WERI-Rb-1 (cell line): ENCODE data around the gene CCDC88C.

ENCODE experiments used
- DNase-seq: peaks from one replicate; pipeline ENCODE4 v3.0.0-alpha.2; 2020
- H3K27ac ChIP-seq: fragments of 250-450 bp; sonication (Bioruptor Pico); 2 replicates; pipeline ENCODE4 v1.5.1; 2020; ENCODE audit warnings: mild to moderate bottlenecking, moderate library complexity
- H3K27me3 ChIP-seq: fragments of 250-450 bp; sonication (Bioruptor Pico); 2 replicates; pipeline ENCODE4 v1.5.1; 2021; ENCODE audit warnings: mild to moderate bottlenecking, low read depth, moderate library complexity; ENCODE audit not compliant: insufficient read depth, severe bottlenecking
- H3K36me3 ChIP-seq: fragments of 250-450 bp; sonication (Bioruptor Pico); 2 replicates; pipeline ENCODE4 v1.5.1; 2020; ENCODE audit warnings: mild to moderate bottlenecking, moderate library complexity
- H3K4me3 ChIP-seq: 2 replicates; pipeline ENCODE4 v1.5.1; 2011; ENCODE audit warnings: low read depth, mild to moderate bottlenecking, control low read depth, low read length
- H3K9me3 ChIP-seq: fragments of 250-450 bp; sonication (Bioruptor Pico); 2 replicates; pipeline ENCODE4 v1.5.1; 2021; ENCODE audit warnings: mild to moderate bottlenecking, moderate library complexity; ENCODE audit not compliant: severe bottlenecking
- TF ChIP-seq, protein P1 (sequence below): IDR thresholded peaks from 2 replicates; pipeline ENCODE4 v1.5.1; 2011; ENCODE audit warnings: low read depth, mild to moderate bottlenecking, control low read depth, inconsistent platforms, low read length

The CCDC88C gene

DNA sequence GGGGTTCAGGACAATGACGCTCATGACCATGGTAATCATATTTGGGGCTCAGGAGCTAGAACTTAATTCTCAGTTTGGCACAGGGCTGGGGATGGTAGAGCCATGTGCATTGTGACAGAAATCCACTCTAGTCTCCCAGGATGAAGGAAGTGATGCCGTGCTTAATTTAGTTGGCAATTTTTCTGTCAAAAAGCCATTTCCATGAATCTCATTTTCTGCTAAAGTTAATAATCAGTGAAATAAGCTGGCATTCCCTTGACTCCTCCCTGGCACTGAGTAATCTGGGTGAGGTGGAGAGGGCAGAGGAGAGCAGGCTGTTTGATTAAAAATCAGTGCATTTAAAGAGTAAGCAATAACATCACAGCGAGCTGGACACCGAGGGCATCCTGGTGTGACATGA lies 128.2 kb downstream of the CCDC88C start:
- Histone ChIP-seq H3K4me3 (no peak overlapping the region), H3K9me3 (no peaks in the 10 kb centered on the region), H3K36me3 (peaks cover 85% of the 10 kb centered on the region), H3K27ac (no peak overlapping the region), H3K27me3 (no peaks in the 10 kb centered on the region)
- TF ChIP-seq, protein P1, sequence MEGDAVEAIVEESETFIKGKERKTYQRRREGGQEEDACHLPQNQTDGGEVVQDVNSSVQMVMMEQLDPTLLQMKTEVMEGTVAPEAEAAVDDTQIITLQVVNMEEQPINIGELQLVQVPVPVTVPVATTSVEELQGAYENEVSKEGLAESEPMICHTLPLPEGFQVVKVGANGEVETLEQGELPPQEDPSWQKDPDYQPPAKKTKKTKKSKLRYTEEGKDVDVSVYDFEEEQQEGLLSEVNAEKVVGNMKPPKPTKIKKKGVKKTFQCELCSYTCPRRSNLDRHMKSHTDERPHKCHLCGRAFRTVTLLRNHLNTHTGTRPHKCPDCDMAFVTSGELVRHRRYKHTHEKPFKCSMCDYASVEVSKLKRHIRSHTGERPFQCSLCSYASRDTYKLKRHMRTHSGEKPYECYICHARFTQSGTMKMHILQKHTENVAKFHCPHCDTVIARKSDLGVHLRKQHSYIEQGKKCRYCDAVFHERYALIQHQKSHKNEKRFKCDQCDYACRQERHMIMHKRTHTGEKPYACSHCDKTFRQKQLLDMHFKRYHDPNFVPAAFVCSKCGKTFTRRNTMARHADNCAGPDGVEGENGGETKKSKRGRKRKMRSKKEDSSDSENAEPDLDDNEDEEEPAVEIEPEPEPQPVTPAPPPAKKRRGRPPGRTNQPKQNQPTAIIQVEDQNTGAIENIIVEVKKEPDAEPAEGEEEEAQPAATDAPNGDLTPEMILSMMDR: no peak
- no peak for DNase-seq

DNA sequence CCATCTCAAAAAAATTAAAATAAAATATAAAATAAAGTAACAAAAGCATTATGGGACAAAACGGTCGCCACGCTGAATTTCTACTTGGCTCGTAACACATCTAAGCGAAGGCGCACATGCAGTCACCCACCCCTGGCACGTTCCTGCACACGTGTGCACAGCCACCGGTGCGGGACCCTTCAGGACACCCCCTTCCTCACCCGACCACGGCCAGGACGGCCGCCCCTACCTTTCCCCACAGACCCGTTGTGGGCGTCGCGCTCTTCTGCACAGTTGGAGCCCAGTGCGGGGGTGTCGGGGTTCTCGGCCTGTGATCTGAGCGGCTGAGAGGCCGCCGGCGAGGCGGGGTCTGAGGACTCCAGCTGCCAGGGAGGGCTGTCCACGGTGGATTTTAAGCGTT lies 128.7 kb downstream of the CCDC88C start:
- peaks cover 85% of the 10 kb centered on the region for H3K36me3 ChIP-seq
- H3K27me3 ChIP-seq: no peaks in the 10 kb centered on the region
- TF ChIP-seq, protein P1: no peak
- no peaks in the 10 kb centered on the region for H3K9me3 ChIP-seq
- no peak overlapping the region for H3K4me3 ChIP-seq
- no peak overlapping the region for H3K27ac ChIP-seq
- no peak for DNase-seq

DNA sequence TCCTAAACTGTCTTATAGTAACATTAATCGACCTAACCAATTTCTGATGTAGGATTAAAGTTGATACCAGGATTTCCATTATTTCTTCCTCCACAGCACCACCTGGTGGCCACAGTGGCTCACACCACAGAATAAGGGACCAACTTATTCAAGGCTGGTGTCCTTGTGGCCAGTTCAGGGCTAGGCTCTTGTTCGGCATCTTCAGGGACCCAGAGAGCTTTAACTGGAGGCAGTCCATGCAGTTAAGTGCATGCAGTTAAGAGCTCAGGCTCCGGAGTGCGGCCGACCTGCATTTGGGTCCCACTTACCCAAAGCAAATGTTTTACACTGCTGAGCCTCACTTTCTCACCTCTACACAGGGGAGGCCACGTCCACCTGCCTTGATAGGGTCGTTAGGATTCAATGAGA lies 131.1 kb downstream of the CCDC88C start:
- Histone ChIP-seq H3K27ac (no peak overlapping the region), H3K9me3 (no peaks in the 10 kb centered on the region), H3K4me3 (no peak overlapping the region), H3K36me3 (peaks cover 96% of the 10 kb centered on the region), H3K27me3 (no peaks in the 10 kb centered on the region)
- DNase-seq: peak; percentile 81
- TF ChIP-seq, protein P1: peak; percentile 69

DNA sequence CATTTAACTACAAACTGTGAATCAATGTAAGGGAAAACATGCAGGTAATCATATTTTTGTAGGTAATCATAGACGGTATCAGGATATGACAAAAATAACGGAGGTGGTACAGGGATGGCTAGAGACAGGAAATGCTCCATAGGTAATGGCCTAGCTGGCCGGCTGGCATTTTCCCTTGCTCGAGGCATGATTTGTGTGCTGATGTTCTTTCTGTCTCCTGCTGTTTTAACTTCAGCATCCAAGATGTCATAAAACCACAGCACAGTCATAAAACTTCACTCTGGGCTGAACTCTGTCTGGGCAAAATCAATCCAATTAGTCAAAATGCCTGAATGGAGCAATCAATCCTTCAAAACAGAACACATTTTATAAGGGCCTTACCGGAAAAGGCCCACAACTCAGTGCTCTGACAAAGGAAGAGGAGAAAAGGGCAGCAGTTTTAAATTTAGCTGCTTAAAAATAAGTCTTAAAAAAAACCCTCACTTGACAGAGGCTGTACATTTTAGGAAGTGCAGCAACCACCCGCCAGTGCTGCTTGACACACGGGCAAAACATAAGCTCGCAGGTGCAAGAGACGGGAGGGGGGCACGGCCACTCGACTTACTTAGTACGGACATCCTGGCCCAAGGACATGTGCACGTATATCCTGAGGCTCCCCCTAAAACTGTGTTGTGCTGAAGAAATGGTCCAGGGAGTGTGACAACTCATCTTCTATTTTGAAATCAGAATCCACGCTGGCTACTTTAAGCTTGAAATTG lies 132.7 kb downstream of the CCDC88C start:
- Histone ChIP-seq H3K27ac (no peak overlapping the region), H3K36me3 (peaks cover 96% of the 10 kb centered on the region), H3K4me3 (no peak overlapping the region), H3K9me3 (no peaks in the 10 kb centered on the region), H3K27me3 (no peaks in the 10 kb centered on the region)
- TF ChIP-seq, protein P1: no peak
- DNase-seq: no peak

DNA sequence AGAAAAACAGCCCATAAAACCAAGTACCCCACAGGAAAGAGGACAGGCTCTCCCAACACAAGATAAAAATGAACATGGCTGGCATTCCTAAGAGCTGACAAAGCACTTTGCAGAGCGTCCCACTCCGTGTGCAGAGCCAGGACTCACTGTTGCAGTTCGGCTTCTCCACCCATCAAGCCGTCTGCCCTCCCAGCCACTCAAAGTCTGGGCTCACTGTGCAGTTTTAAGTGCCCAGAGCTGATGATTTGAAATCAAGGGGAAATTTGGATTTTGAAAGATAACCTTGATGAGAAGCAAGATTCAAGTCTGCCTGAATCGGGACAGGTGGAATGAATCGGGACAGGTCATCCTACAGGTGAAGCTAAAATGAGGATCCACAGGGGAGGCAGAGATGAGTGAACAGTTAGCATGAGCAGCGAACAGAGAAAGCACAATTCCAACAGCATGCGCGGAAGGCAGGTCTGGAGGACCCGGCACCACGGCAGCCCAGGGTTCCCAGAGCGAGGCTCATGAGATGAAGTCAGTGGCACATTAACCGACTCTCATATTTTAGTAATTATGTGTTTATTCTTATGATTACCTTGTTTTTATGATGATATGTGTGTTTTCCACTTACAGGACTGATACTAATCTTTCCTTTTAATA lies 133.4 kb downstream of the CCDC88C start:
- TF ChIP-seq, protein P1: no peak
- Histone ChIP-seq H3K9me3 (no peaks in the 10 kb centered on the region), H3K36me3 (peaks cover 96% of the 10 kb centered on the region), H3K4me3 (no peak overlapping the region), H3K27me3 (no peaks in the 10 kb centered on the region), H3K27ac (no peak overlapping the region)
- DNase-seq: no peak
